Loucy (cell line): ENCODE data around the gene SYNJ1.

Experiments
- EZH2phosphoT487 ChIP-seq: fragments of 200-600 bp; IDR thresholded peaks from 2 replicates; pipeline ENCODE4 v1.6.1; 2018; ENCODE audit warnings: antibody characterized with exemption, mild to moderate bottlenecking, moderate library complexity, borderline replicate concordance
- TF ChIP-seq, protein P1 (sequence below): fragments of 200-600 bp; sonication (generic); conservative IDR thresholded peaks from 2 replicates; pipeline ENCODE4 v1.5.1; 2014; ENCODE audit warnings: mild to moderate bottlenecking, antibody characterized with exemption, low read length

DNA sequence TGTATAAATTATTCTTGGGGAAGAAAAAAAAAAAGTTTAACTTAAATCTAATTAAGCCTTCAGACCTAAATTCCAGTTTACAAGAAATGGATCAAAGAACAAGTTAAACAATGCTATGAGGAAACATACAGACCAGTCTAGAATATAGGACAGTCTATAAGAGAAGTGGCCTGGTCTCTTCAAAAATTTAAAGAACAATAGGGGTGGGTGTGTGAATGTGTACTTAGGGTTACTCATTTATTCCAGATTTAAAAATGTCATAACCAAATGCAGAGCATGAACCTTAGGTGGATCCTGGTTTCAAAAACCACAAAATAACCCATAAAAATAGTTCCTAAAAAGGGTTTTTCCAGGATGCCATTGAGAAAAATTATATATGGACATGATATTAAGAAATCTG lies 21.8 kb upstream of the SYNJ1 start:
- TF ChIP-seq, protein P1, sequence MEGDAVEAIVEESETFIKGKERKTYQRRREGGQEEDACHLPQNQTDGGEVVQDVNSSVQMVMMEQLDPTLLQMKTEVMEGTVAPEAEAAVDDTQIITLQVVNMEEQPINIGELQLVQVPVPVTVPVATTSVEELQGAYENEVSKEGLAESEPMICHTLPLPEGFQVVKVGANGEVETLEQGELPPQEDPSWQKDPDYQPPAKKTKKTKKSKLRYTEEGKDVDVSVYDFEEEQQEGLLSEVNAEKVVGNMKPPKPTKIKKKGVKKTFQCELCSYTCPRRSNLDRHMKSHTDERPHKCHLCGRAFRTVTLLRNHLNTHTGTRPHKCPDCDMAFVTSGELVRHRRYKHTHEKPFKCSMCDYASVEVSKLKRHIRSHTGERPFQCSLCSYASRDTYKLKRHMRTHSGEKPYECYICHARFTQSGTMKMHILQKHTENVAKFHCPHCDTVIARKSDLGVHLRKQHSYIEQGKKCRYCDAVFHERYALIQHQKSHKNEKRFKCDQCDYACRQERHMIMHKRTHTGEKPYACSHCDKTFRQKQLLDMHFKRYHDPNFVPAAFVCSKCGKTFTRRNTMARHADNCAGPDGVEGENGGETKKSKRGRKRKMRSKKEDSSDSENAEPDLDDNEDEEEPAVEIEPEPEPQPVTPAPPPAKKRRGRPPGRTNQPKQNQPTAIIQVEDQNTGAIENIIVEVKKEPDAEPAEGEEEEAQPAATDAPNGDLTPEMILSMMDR, result no peak
- TF ChIP-seq EZH2phosphoT487, result no peak
